Measurements from ENCODE around the gene PPRC1. TPM values are rescaled to one million over a fixed set of nuclear protein-coding genes. Genes with fewer than 3 reads are reported as not detected.

Gene PPRC1
- total and polyA plus RNA-seq, 2 experiments from 2014 or later, result 16.4 to 22.6 TPM

- TF ChIP-seq EZH2 (IDR thresholded peaks at IDR 0.05; ENCODE audit: insufficient read depth, poor library complexity, severe bottlenecking), result no peak
- no peak for TF ChIP-seq EZH2phosphoT487 (IDR thresholded peaks at IDR 0.05; ENCODE audit: insufficient read depth, low read depth)
- Histone ChIP-seq H3K79me2 (ENCODE audit: insufficient read depth) (no peaks in the 10 kb centered on the region), H3K9me3 (ENCODE audit: low read depth) (no peaks in the 10 kb centered on the region), H3K9ac (peak overlapping the region; percentile 27), H3F3A (ENCODE audit: insufficient read depth) (no peaks in the 10 kb centered on the region), H3K27me3 (replicated peaks; ENCODE audit: insufficient read depth) (peaks cover 3% of the 10 kb centered on the region; the same call in 1 of the 2 replicates), H3K4me3 (no peak overlapping the region), H3K9me2 (ENCODE audit: insufficient read depth) (no peaks in the 10 kb centered on the region), H2AFZ (peak overlapping the region; percentile 84), H3K4me2 (ENCODE audit: unreplicated experiment) (no peak overlapping the region), H3K4me1 (ENCODE audit: insufficient read depth) (0 out of 2 replicates have a peak, but pooled peaks cover 7% of the 10 kb centered on the region), H4K20me1 (ENCODE audit: insufficient read depth) (no peaks in the 10 kb centered on the region), H3K27ac (peak overlapping the region; percentile 56), H3K36me3 (ENCODE audit: low read depth) (no peaks in the 10 kb centered on the region)
- in situ Hi-C loops (cut with MboI), result no loop called here
- DNase-seq, result peak; percentile 82
- 18 to 26% methylated on average over 4 of the region's 4 CpGs for WGBS, 2 experiments (ENCODE audit: low coverage in 1 of 2, low lambda C conversion rate in 2 of 2, missing lambda C conversion rate in 2 of 2)
These were observed 42.6 kb downstream of the PPRC1 start for GRCh38 chr10:102175415-102175814.

DNA sequence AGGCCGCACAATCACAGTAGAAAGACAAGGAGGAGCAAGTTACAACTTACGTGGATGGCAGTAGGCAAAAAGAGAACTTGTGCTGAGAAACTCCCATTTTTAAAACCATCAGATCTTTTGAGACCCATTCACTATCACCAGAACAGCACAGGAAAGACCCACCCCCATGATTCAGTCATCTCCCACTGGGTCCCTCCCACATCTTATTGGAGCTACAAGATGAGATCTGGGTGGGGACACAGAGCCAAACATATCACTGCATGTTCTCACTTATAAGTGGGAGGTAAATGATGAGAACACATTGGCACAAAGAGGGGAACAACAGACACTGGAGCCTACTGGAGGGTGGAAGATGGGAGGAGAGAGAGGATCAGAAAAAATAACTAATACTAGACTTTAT is 51.8 kb downstream of the PPRC1 start:
- Histone ChIP-seq H3K9me2 (ENCODE audit: insufficient read depth) (no peaks in the 10 kb centered on the region), H4K20me1 (ENCODE audit: insufficient read depth) (no peaks in the 10 kb centered on the region), H3K9me3 (ENCODE audit: low read depth) (no peaks in the 10 kb centered on the region), H3K79me2 (ENCODE audit: insufficient read depth) (no peaks in the 10 kb centered on the region), H3K36me3 (ENCODE audit: low read depth) (no peaks in the 10 kb centered on the region), H2AFZ (no peak overlapping the region), H3K4me1 (ENCODE audit: insufficient read depth) (no peaks in the 10 kb centered on the region), H3K4me3 (no peak overlapping the region), H3K4me2 (ENCODE audit: unreplicated experiment) (no peak overlapping the region), H3K27ac (no peak overlapping the region), H3F3A (ENCODE audit: insufficient read depth) (0 out of 2 replicates have a peak, but pooled peaks cover 3% of the 10 kb centered on the region), H3K27me3 (replicated peaks; ENCODE audit: insufficient read depth) (no peaks in the 10 kb centered on the region), H3K9ac (no peak overlapping the region)
- 80 to 83% methylated on average over 2 of the region's 2 CpGs for WGBS, 2 experiments (ENCODE audit: low coverage in 1 of 2, low lambda C conversion rate in 2 of 2, missing lambda C conversion rate in 2 of 2)
- no peak for DNase-seq
- TF ChIP-seq EZH2phosphoT487 (IDR thresholded peaks at IDR 0.05; ENCODE audit: insufficient read depth, low read depth) (no peak), EZH2 (IDR thresholded peaks at IDR 0.05; ENCODE audit: insufficient read depth, poor library complexity, severe bottlenecking) (no peak)
- in situ Hi-C loops (cut with MboI), result no loop called here

DNA sequence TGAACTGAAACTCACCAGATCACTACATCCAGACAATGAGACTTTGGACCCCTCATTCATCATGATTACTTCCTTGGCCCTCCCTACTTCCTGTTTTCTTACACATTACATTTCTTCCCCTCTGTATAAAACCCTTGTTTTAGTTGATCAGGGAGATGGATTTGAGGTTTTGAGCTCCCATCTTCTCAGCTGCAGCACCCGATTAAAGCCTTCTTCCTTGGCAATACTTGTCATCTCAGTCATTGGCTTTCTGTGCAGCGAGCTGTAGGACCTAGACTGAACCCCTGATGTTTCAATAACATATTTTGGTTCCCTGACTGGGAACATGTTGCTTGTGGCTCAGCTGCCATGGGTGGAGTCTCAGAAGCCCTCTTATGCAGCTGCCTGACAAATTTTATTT is 52.4 kb downstream of the PPRC1 start:
- Histone ChIP-seq H3K27ac (no peak overlapping the region), H3K9me2 (ENCODE audit: insufficient read depth) (no peaks in the 10 kb centered on the region), H3K36me3 (ENCODE audit: low read depth) (no peaks in the 10 kb centered on the region), H3K9ac (no peak overlapping the region), H3F3A (ENCODE audit: insufficient read depth) (0 out of 2 replicates have a peak, but pooled peaks cover 3% of the 10 kb centered on the region), H3K4me1 (ENCODE audit: insufficient read depth) (no peaks in the 10 kb centered on the region), H2AFZ (no peak overlapping the region), H4K20me1 (ENCODE audit: insufficient read depth) (no peaks in the 10 kb centered on the region), H3K79me2 (ENCODE audit: insufficient read depth) (no peaks in the 10 kb centered on the region), H3K9me3 (ENCODE audit: low read depth) (no peaks in the 10 kb centered on the region), H3K4me2 (ENCODE audit: unreplicated experiment) (no peak overlapping the region), H3K27me3 (replicated peaks; ENCODE audit: insufficient read depth) (no peaks in the 10 kb centered on the region), H3K4me3 (no peak overlapping the region)
- in situ Hi-C loops (cut with MboI), result no loop called here
- WGBS, 2 experiments (ENCODE audit: low coverage in 1 of 2, low lambda C conversion rate in 2 of 2, missing lambda C conversion rate in 2 of 2), result 21 to 26% methylated on average over 2 of the region's 2 CpGs
- DNase-seq, result no peak
- TF ChIP-seq EZH2 (IDR thresholded peaks at IDR 0.05; ENCODE audit: insufficient read depth, poor library complexity, severe bottlenecking), result no peak
- no peak for TF ChIP-seq EZH2phosphoT487 (IDR thresholded peaks at IDR 0.05; ENCODE audit: insufficient read depth, low read depth)

GRCh38 chr10:102185811-102186527 is 53.1 kb downstream of the PPRC1 start:
- Histone ChIP-seq H3K4me3 (no peak overlapping the region), H3K9ac (no peak overlapping the region), H3K9me3 (ENCODE audit: low read depth) (no peaks in the 10 kb centered on the region), H2AFZ (no peak overlapping the region), H3F3A (ENCODE audit: insufficient read depth) (0 out of 2 replicates have a peak, but pooled peaks cover 3% of the 10 kb centered on the region), H3K9me2 (ENCODE audit: insufficient read depth) (no peaks in the 10 kb centered on the region), H3K4me2 (ENCODE audit: unreplicated experiment) (peak overlapping the region; percentile 35), H3K36me3 (ENCODE audit: low read depth) (no peaks in the 10 kb centered on the region), H3K79me2 (ENCODE audit: insufficient read depth) (no peaks in the 10 kb centered on the region), H3K27me3 (replicated peaks; ENCODE audit: insufficient read depth) (no peaks in the 10 kb centered on the region), H3K4me1 (ENCODE audit: insufficient read depth) (no peaks in the 10 kb centered on the region), H4K20me1 (ENCODE audit: insufficient read depth) (no peaks in the 10 kb centered on the region), H3K27ac (no peak overlapping the region)
- 10% methylated on average over 12 to 15 of the region's 15 CpGs for WGBS, 2 experiments (ENCODE audit: low coverage in 1 of 2, low lambda C conversion rate in 2 of 2, missing lambda C conversion rate in 2 of 2)
- in situ Hi-C loops (cut with MboI), result no loop called here
- peak; percentile 47 for DNase-seq
- no peak for TF ChIP-seq EZH2 (IDR thresholded peaks at IDR 0.05; ENCODE audit: insufficient read depth, poor library complexity, severe bottlenecking)
- no peak for TF ChIP-seq EZH2phosphoT487 (IDR thresholded peaks at IDR 0.05; ENCODE audit: insufficient read depth, low read depth)

Measured in GM23248 (cell line).